KMS-11 (cell line): ENCODE measurements around the gene CTSF.

Source experiments
- H2AFZ ChIP-seq: fragments of 200-600 bp; sonication (generic); 2 replicates; pipeline ENCODE4 v1.6.1; 2016; ENCODE audit warnings: antibody characterized with exemption, mixed run types, low read depth
- H3K27ac ChIP-seq: fragments of 200-600 bp; sonication (generic); 2 replicates; pipeline ENCODE4 v1.6.1; 2016; ENCODE audit warnings: mild to moderate bottlenecking, mixed run types
- H3K27me3 ChIP-seq: fragments of 200-600 bp; sonication (generic); 2 replicates; pipeline ENCODE4 v1.6.1; 2017; ENCODE audit warnings: mild to moderate bottlenecking, low read depth, mixed run types, moderate library complexity; ENCODE audit not compliant: insufficient read depth
- H3K36me3 ChIP-seq: fragments of 200-600 bp; sonication (generic); 2 replicates; pipeline ENCODE4 v1.6.1; 2017; ENCODE audit warnings: mild to moderate bottlenecking, mixed run types; ENCODE audit not compliant: insufficient read depth
- H3K4me1 ChIP-seq: fragments of 200-600 bp; sonication (generic); 2 replicates; pipeline ENCODE4 v1.6.1; 2016; ENCODE audit warnings: mild to moderate bottlenecking, low read depth, mixed run types; ENCODE audit not compliant: poor library complexity, severe bottlenecking
- H3K4me2 ChIP-seq: fragments of 200-600 bp; sonication (generic); 2 replicates; pipeline ENCODE4 v1.7.0; 2016; ENCODE audit warnings: mild to moderate bottlenecking, mixed run types
- H3K4me3 ChIP-seq: fragments of 200-600 bp; sonication (generic); IDR thresholded peaks from 2 replicates; pipeline ENCODE4 v1.6.1; 2017; ENCODE audit warnings: low read depth, low read length, mixed read lengths; ENCODE audit not compliant: insufficient read depth
- H3K79me2 ChIP-seq: fragments of 200-600 bp; sonication (generic); 2 replicates; pipeline ENCODE4 v1.6.1; 2016; ENCODE audit warnings: low read depth, mixed run types; ENCODE audit not compliant: insufficient read depth
- H3K9ac ChIP-seq: fragments of 200-600 bp; sonication (generic); 2 replicates; pipeline ENCODE4 v1.6.1; 2016; ENCODE audit warnings: mild to moderate bottlenecking, mixed run types
- H4K20me1 ChIP-seq: fragments of 200-600 bp; sonication (generic); 2 replicates; pipeline ENCODE4 v1.6.1; 2016; ENCODE audit warnings: mild to moderate bottlenecking, mixed run types; ENCODE audit not compliant: insufficient read depth
- TF ChIP-seq, protein P1 (sequence below): fragments of 200-600 bp; sonication (generic); conservative IDR thresholded peaks from 2 replicates; pipeline ENCODE4 v1.6.1; 2017; ENCODE audit warnings: low read depth, mild to moderate bottlenecking, antibody characterized with exemption, low read length, moderate library complexity, mixed read lengths

The CTSF gene

GRCh38 chr11:66604155-66604554 lies 35.7 kb upstream of the CTSF start:
- no peaks in the 10 kb centered on the region for H3K4me1 ChIP-seq
- no peaks in the 10 kb centered on the region for H3K36me3 ChIP-seq
- H3K9ac ChIP-seq, result no peak overlapping the region
- H3K79me2 ChIP-seq, result no peaks in the 10 kb centered on the region
- TF ChIP-seq, protein P1, sequence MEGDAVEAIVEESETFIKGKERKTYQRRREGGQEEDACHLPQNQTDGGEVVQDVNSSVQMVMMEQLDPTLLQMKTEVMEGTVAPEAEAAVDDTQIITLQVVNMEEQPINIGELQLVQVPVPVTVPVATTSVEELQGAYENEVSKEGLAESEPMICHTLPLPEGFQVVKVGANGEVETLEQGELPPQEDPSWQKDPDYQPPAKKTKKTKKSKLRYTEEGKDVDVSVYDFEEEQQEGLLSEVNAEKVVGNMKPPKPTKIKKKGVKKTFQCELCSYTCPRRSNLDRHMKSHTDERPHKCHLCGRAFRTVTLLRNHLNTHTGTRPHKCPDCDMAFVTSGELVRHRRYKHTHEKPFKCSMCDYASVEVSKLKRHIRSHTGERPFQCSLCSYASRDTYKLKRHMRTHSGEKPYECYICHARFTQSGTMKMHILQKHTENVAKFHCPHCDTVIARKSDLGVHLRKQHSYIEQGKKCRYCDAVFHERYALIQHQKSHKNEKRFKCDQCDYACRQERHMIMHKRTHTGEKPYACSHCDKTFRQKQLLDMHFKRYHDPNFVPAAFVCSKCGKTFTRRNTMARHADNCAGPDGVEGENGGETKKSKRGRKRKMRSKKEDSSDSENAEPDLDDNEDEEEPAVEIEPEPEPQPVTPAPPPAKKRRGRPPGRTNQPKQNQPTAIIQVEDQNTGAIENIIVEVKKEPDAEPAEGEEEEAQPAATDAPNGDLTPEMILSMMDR, result no peak
- H4K20me1 ChIP-seq, result no peaks in the 10 kb centered on the region
- H3K4me3 ChIP-seq, result no peak overlapping the region
- no peak overlapping the region for H3K27ac ChIP-seq
- no peak overlapping the region for H2AFZ ChIP-seq
- no peaks in the 10 kb centered on the region for H3K27me3 ChIP-seq
- H3K4me2 ChIP-seq, result no peak overlapping the region

DNA sequence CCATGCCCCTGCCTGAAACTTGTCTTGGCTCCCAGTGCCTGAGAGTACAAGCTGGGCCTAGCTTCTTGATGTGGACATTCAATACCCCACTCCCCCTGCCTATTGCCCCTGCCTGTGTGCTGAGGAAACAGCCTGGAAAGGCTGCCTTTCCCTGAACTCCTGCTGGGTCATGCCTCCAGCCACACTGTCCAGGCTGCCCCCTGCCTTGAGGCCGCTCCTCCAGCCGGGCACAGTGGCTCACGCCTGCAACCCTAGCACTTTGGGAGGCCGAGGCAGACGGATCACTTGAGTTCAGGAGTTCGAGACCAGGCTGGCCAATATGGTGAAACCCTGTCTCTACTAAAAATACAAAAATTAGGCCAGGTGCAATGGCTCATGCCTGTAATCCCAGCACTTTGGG lies 34.7 kb upstream of the CTSF start:
- Histone ChIP-seq H3K27me3 (no peaks in the 10 kb centered on the region), H4K20me1 (no peaks in the 10 kb centered on the region), H3K4me3 (no peak overlapping the region), H3K4me1 (no peaks in the 10 kb centered on the region), H3K79me2 (no peaks in the 10 kb centered on the region), H3K4me2 (no peak overlapping the region), H3K27ac (no peak overlapping the region), H3K9ac (no peak overlapping the region), H3K36me3 (no peaks in the 10 kb centered on the region), H2AFZ (no peak overlapping the region)
- TF ChIP-seq, protein P1, result no peak

DNA sequence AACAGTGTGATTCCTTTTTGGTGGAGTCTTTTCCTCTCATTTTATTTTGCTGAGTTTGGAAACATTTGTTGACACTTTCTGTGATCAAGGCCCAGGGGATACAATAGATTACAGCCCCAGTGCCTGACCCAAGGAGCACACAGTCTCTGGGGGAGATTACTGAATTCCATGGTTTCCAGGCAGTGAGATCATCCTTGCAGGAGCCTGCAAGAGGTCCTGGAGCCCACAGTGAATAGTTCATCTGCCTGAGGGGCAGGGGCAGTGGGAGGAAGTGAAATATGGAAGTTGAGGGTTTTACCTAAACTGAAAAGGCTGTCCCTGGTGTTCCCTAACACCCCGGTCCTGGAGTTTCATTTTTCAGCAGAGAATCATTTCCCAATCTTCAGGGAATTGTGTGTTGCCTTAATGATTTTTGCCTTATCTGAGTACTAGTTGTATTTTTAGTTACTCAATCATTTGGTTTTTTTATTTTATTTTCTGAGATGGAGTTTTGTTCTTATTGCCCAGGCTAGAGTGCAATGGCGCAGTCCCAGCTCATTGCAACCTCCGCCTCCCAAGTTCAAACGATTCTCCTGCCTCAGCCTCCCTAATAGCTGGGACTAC lies 32.3 kb upstream of the CTSF start:
- H3K27ac ChIP-seq, result no peak overlapping the region

GRCh38 chr11:66600219-66600618 lies 31.8 kb upstream of the CTSF start:
- Histone ChIP-seq H3K4me2 (no peak overlapping the region), H3K9ac (no peak overlapping the region), H4K20me1 (no peaks in the 10 kb centered on the region), H3K27ac (no peak overlapping the region), H3K4me1 (no peaks in the 10 kb centered on the region), H2AFZ (no peak overlapping the region), H3K79me2 (no peaks in the 10 kb centered on the region), H3K4me3 (no peak overlapping the region), H3K27me3 (no peaks in the 10 kb centered on the region), H3K36me3 (no peaks in the 10 kb centered on the region)
- TF ChIP-seq, protein P1, result no peak

More for the DNA sequence above, 32.3 kb upstream of the CTSF start:
- Histone ChIP-seq H3K27me3 (no peaks in the 10 kb centered on the region), H3K9ac (no peak overlapping the region), H2AFZ (no peak overlapping the region), H3K36me3 (no peaks in the 10 kb centered on the region), H3K4me2 (no peak overlapping the region), H3K4me1 (no peaks in the 10 kb centered on the region), H3K79me2 (no peaks in the 10 kb centered on the region), H4K20me1 (no peaks in the 10 kb centered on the region), H3K4me3 (no peak overlapping the region)
- TF ChIP-seq, protein P1, result no peak
